OCI-LY3 (cell line): ENCODE results near the gene CNPY1.

Source experiments
- CTCF ChIP-seq: fragments of 200-600, 300-600 bp; sonication (generic); IDR thresholded peaks from 2 replicates; pipeline ENCODE4 v1.5.1; 2014; ENCODE audit warnings: antibody characterized with exemption, low read length, low read depth
- EZH2phosphoT487 ChIP-seq: fragments of 200-600 bp; shearing (Covaris generic); IDR thresholded peaks from 2 replicates; pipeline ENCODE4 v1.6.1; 2018; ENCODE audit warnings: antibody characterized with exemption, mixed run types, low read depth

GRCh38 chr7:155507576-155507975, 38.8 kb downstream of the CNPY1 start:
- TF ChIP-seq CTCF (no peak), EZH2phosphoT487 (no peak)
